Gastroesophageal sphincter (tissue), 4 donors: ENCODE results near the gene PIWIL4. TPM values are rescaled to one million over a fixed set of nuclear protein-coding genes. Genes with fewer than 3 reads are reported as not detected.
"Not testable (repeated sequence)": the region's sequence is repeated elsewhere in the genome, so short reads cannot be mapped to it uniquely, and the experiment has no call there.

ENCODE experiments used
- ATAC-seq: fragments of 150-250 bp; one replicate; pipeline ENCODE4 v1.9.1; 2016; ENCODE audit warnings: mild to moderate bottlenecking, moderate library complexity
- H3K27ac ChIP-seq, 4 donors: fragments of 200-600 bp; sonication (generic) in 3 of 4; 1 replicate in 3 of 4; 2 replicates in 1 of 4; pipeline ENCODE4 v1.5.1; 2016 to 2019
- H3K27me3 ChIP-seq: fragments of 200-600 bp; sonication (generic); one replicate; pipeline ENCODE4 v1.5.1; 2019
- H3K36me3 ChIP-seq, 2 donors: fragments of 200-600 bp; sonication (generic); one replicate each; pipeline ENCODE4 v1.5.1; 2019; ENCODE audit warnings: control low read depth in 1 of 2
- H3K4me1 ChIP-seq, 3 donors: fragments of 200-600 bp; sonication (generic); 1 replicate in 2 of 3; 2 replicates in 1 of 3; pipeline ENCODE4 v1.5.1; 2016 to 2019; ENCODE audit warnings: control low read depth in 2 of 3
- H3K4me3 ChIP-seq, 2 donors: fragments of 200-600 bp; sonication (generic); one replicate each; pipeline ENCODE4 v1.5.1; 2019; ENCODE audit warnings: mild to moderate bottlenecking in 1 of 2, moderate library complexity in 1 of 2
- H3K9me3 ChIP-seq, 3 donors: fragments of 200-600 bp; sonication (generic); one replicate each; pipeline ENCODE4 v1.5.1; 2017 to 2019; ENCODE audit warnings: control low read depth in 2 of 3
- CTCF ChIP-seq, 4 experiments: fragments of 200-600 bp in 2 of 4; fragments of 450-650 bp in 2 of 4; sonication (generic) in 1 of 4; IDR thresholded peaks; one replicate each; pipeline ENCODE4 v1.5.1; 2017 to 2019; ENCODE audit warnings: antibody characterized with exemption in 4 of 4, mild to moderate bottlenecking in 2 of 4, moderate library complexity in 2 of 4
- EP300 ChIP-seq: sonication (generic); formaldehyde crosslinking; IDR thresholded peaks from one replicate; pipeline ENCODE4 v1.6.1; 2017; ENCODE audit warnings: antibody characterized with exemption, mild to moderate bottlenecking
- POLR2A ChIP-seq, 2 donors: fragments of 450-650 bp; IDR thresholded peaks; one replicate each; pipeline ENCODE4 v1.6.1; 2017; ENCODE audit warnings: antibody characterized with exemption in 2 of 2, mild to moderate bottlenecking in 2 of 2, moderate library complexity in 1 of 2
- POLR2AphosphoS5 ChIP-seq: sonication (generic); formaldehyde crosslinking; IDR thresholded peaks from one replicate; pipeline ENCODE4 v1.6.1; 2017; ENCODE audit warnings: antibody characterized with exemption
- WGBS, 2 donors: methylation state at CpG; one replicate each; pipeline ENCODE4 v1.1.5; 2018; ENCODE audit warnings: low coverage in 1 of 2; 5-methylcytosine and 5-hydroxymethylcytosine counted together
- total RNA-seq, 4 donors: library from RNA; depleted of rRNA; stranded (reverse); fragments of >200 nt; gene quantifications; one replicate each; pipeline ENCODE4 v1.1.0, GENCODE V29; 2016

PIWIL4 gene
- total RNA-seq, 4 donors from 2014 or later, result 2.0 to 8.5 (median 6.0) TPM

DNA sequence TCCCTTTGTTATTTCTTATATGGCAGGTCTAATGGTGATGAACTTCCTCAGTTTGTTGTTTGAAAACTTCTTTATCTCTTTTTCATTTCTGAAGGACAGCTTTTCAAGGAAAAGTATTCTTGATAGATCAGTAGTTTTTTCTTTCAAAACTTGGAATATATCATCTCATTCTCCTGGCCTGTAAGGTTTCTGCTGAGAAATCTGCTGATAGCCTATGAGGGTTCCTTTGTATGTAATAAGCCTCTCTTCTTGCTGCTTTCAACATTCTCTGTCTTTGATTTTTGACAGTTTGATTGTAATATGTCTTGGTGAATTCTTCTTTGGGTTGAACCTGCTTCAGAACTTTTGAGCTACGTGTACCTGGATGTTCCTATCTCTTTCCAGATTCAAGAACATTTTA is 46.0 kb downstream of the PIWIL4 start:
- peaks cover 0 to 32% (median 0%) of the 10 kb centered on the region in 3 donors for H3K9me3 ChIP-seq
- H3K4me3 ChIP-seq, result no peak overlapping the region
- WGBS, 2 donors, result 93 to 100% methylated on average over 1 of the region's 1 CpG
- no peak overlapping the region for H3K27ac ChIP-seq
- no peaks in the 10 kb centered on the region for H3K4me1 ChIP-seq
- peaks cover 0 to 37% of the 10 kb centered on the region in 2 donors for H3K36me3 ChIP-seq
- ATAC-seq, result no peak
- TF ChIP-seq EP300 (no peak), POLR2AphosphoS5 (no peak), POLR2A (IDR thresholded peaks at IDR 0.05) (no peak), CTCF (IDR thresholded peaks at IDR 0.05) (no peak)
- no peaks in the 10 kb centered on the region for H3K27me3 ChIP-seq

DNA sequence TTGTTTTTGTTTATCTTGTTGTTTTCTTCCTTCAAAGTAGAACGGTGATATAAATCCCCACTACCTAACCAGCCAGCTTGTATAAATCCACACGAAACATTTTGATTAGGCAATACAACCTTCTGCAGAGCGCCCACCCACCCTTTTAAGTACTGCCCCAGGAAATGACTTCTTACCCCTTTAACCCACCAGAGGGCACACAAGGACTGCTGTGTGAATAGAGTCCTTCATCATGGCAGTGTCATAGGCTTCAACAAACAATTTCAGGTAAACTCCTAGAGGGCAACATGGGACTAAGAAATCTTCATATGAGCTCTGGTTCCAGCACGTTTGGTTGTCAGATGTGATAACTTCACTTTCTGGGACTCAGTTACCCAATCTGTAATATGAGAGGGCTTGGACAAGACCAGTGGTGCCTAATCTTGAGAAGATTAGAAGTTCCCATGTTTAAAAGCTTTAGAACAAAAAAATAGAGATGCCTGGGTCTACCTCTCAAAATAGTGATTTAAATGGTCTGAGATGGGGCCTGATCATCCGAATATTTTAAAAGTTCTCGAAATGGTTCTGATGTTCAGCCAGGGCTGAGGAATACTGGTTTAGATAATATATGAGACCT is 56.1 kb downstream of the PIWIL4 start:
- WGBS, 2 donors, result 31 to 41% methylated on average over 4 to 6 of the region's 6 CpGs
- Histone ChIP-seq H3K27ac (no peak overlapping the region), H3K4me3 (no peak overlapping the region), H3K27me3 (no peaks in the 10 kb centered on the region), H3K4me1 (peaks cover 0 to 9% (median 0%) of the 10 kb centered on the region in 3 donors), H3K9me3 (no peaks in the 10 kb centered on the region), H3K36me3 (peaks cover 0 to 20% of the 10 kb centered on the region in 2 donors)
- no peak for TF ChIP-seq POLR2AphosphoS5
- TF ChIP-seq CTCF (IDR thresholded peaks at IDR 0.05), result peak; percentile 81 to 88 (median 84)
- peak; percentile 80 for ATAC-seq

GRCh38 chr11:94625422-94625821 is 58.3 kb downstream of the PIWIL4 start:
- H3K4me1 ChIP-seq, H3K9me3 ChIP-seq, H3K27ac ChIP-seq, H3K36me3 ChIP-seq, H3K27me3 ChIP-seq, H3K4me3 ChIP-seq, ATAC-seq: not testable (repeated sequence)
- WGBS, 2 donors, result 80 to 89% methylated on average over 1 to 3 of the region's 3 CpGs

DNA sequence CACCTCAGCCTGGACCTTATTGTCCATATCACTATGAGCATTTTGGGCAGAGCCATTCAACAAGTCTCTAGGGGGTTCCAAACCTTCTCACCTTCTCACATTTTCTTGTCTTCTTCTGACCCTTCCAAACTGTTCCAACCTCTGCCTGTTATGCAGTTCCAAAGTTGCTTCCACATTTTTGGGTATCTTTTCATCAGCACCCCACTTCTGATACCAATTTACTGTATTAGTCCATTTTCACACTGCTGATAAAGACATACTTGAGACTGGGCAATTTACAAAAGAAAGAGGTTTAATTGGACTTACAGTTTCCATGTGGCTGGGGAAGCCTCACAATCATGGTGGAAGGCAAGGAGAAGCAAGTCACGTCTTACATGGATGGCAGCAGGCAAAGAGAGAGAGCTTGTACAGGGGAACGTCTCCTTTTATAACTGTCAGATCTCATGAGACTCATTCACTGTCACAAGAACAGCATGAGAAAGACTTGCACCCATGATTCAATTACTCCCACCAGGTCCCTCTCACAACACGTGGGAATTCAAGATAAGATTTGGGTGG is 59.9 kb downstream of the PIWIL4 start:
- not testable (repeated sequence) for H3K27me3 ChIP-seq, H3K9me3 ChIP-seq, H3K27ac ChIP-seq, H3K4me3 ChIP-seq, ATAC-seq, H3K4me1 ChIP-seq, H3K36me3 ChIP-seq
- WGBS, 2 donors, result 83 to 100% methylated on average over 1 to 3 of the region's 3 CpGs

DNA sequence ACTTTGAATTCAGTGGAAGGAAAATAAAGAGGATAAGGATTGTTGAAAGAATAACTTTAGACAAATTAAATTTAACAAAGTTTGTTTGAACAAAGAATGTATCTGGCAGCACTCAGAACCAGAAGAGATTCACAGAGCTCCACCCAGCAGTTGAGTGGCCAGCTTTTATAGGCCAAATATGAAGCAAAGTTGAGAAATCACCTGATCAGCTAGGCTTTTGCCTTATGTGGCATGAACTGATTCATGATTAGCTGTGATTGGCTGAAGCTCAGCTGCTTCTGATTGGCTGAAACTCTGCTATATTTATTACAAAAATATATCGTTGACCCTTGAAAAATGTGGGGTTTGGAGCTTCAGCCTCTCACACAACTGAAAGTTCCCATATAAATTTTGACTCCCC is 62.6 kb downstream of the PIWIL4 start:
- Histone ChIP-seq H3K9me3 (no peaks in the 10 kb centered on the region), H3K27me3 (no peaks in the 10 kb centered on the region), H3K27ac (no peak overlapping the region), H3K4me1 (no peaks in the 10 kb centered on the region), H3K36me3 (no peaks in the 10 kb centered on the region), H3K4me3 (no peak overlapping the region)
- no peak for ATAC-seq
- 75 to 91% methylated on average over 1 of the region's 1 CpG for WGBS, 2 donors
- TF ChIP-seq CTCF (IDR thresholded peaks at IDR 0.05) (no peak), POLR2A (IDR thresholded peaks at IDR 0.05) (no peak)

DNA sequence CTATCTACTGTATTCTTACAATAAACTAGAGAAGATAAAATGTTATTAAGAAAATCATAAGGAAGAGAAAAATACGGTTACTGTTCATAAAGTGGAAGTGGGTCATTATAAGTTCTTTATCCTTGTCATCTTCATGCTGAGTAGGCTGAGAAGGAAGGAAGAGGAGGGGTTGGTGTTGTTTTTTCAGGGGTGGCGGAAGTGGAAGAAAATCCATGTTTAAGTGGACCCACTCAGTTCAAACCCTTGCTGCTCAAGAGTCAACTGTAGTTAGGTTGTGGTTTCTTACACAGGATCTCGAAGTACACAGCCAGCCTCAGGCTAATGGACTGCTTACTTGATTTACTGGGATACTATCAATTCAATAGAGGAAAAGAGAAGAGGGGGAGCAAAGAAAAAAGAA is 63.1 kb downstream of the PIWIL4 start:
- H3K27me3 ChIP-seq, result no peaks in the 10 kb centered on the region
- H3K27ac ChIP-seq, result no peak overlapping the region
- no peaks in the 10 kb centered on the region for H3K4me1 ChIP-seq
- H3K36me3 ChIP-seq, result no peaks in the 10 kb centered on the region
- H3K4me3 ChIP-seq, result no peak overlapping the region
- ATAC-seq, result no peak
- H3K9me3 ChIP-seq, result no peaks in the 10 kb centered on the region
- TF ChIP-seq POLR2AphosphoS5, result no peak
- no peak for TF ChIP-seq POLR2A (IDR thresholded peaks at IDR 0.05)
- no peak for TF ChIP-seq CTCF (IDR thresholded peaks at IDR 0.05)
- TF ChIP-seq EP300, result no peak
- WGBS, 2 donors, result 82 to 100% methylated on average over 1 to 3 of the region's 3 CpGs
